HG03442 (cell line): Measurements from ENCODE around the gene GABRG3.

Source experiments
- ATAC-seq: cut with Tn5 transposase; IDR thresholded peaks from one replicate; pipeline ENCODE4 v1.9.1; 2021; ENCODE audit warnings: mild to moderate bottlenecking, moderate library complexity; ENCODE audit not compliant: unreplicated experiment

GABRG3 gene

DNA sequence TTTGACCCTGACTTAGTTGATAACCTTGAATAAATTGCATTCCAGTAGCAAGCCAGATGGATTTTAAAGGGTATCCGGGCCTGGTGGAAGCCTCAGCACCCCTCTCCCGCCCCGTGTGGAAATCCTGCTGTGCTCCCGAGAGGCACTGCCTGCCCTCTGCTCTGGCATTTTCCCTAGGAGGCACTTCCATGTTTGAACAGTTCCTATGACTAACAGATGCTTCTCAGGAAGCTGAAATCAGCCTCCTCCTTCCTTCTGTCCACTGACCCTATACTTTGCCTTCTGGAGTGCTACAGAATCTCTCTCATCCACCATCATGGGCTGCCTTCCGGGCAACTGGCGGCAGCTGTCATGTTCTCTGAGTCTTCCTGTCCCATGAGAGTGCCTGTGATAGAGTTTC is 90.8 kb downstream of the GABRG3 start:
- no peak for ATAC-seq

GRCh38 chr15:27062951-27063350 is 92.0 kb downstream of the GABRG3 start:
- no peak for ATAC-seq

- no peak for ATAC-seq
Measured at GRCh38 chr15:27064080-27064479, 93.1 kb downstream of the GABRG3 start.

DNA sequence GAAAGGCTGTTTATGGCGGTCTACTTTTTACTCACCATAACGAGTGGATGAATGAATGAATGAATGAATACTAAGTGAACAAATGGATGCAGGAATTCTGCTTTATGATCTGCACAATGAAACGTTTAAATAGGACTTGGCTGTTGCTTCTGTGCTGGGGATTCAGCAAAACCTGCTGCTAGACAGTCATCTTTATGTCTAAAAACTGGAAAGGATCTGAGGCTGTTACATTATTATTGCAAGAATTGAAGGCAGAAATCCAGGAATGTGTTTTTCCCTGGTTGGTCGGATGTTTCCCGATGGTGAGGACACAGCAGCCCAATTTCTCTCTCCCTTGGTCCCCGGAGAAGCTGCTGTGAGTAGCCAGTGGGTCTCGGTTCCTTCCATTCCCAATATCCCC is 94.2 kb downstream of the GABRG3 start:
- no peak for ATAC-seq

DNA sequence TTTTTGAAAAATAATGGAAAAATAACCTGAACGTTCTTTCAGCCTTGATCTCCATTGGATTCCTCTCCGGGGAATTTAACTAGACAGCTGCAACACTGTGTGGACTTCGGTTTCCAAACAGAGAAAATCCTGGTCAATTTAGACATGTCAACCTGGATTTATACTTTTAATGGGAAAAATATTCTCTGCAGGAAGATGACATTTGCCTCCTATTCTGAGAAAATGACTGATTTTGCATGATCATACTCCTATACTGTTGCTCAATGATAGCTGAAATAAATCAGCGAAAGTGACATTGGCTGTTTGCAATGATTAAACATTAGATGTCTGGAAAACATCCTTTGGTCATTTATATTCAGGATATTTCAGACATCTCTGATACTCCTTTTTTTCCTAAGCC is 94.8 kb downstream of the GABRG3 start:
- ATAC-seq = no peak

GRCh38 chr15:27066446-27066845 is 95.5 kb downstream of the GABRG3 start:
- no peak for ATAC-seq

GRCh38 chr15:27067175-27067574 is 96.2 kb downstream of the GABRG3 start:
- no peak for ATAC-seq

DNA sequence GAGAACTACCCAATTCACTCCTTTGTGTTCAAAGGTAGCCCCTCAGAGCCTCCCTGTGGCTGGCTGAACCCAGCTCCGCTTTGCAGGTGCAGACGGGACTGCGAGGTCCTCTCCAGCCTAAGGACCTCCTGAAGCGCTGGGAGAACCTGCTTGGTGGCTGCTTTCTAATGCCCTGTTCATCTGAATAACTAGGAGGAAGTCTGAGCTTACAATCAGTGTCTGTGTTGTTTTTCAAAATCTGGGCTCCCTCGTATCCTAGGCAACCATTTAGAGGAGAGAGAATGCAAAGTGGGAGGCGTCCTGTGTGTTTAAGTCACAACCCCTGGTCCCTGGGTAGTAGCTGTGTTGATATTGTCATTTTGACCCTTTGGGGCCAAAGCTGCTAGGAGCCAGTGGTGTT is 99.9 kb downstream of the GABRG3 start:
- no peak for ATAC-seq

- ATAC-seq = no peak
Measured at GRCh38 chr15:27074179-27074578, 103.2 kb downstream of the GABRG3 start.

GRCh38 chr15:27077790-27078189 is 106.8 kb downstream of the GABRG3 start:
- ATAC-seq = no peak

DNA sequence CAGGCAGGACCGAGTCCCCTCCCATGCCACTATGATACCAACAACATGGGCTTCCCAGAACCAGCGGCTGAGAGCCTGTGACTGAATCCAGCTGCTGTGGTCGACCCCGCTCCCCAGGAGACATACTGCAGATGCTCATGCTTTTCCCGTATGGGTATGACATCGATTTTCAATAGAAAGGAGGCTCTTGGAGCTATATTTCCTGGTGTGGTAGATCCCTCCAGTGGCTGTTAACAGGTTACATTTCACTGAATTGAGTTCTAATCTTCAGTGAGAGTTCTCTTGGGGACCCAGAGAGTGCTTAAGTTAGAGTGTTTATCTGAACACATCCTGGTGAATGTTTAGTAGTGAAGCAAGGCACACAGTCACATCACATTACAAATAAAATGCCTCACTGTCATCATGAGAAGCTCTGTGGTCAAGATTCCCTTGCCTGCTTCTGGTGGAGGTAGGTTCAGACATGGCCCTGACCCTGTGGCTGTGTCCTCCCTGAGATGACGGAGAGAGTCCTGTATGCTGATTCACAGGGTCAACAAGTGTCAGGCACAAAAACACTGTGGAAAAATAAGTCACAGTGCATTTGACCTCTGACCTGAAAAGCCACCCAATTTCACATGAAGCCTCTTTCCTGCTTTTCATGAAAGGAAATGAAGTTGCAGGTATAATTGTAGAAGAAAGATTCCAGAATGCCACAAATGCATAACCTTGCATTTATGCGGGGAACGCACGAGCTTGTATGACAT is 110.9 kb downstream of the GABRG3 start:
- no peak for ATAC-seq

- no peak for ATAC-seq
Measured at GRCh38 chr15:27082526-27082925, 111.5 kb downstream of the GABRG3 start.

DNA sequence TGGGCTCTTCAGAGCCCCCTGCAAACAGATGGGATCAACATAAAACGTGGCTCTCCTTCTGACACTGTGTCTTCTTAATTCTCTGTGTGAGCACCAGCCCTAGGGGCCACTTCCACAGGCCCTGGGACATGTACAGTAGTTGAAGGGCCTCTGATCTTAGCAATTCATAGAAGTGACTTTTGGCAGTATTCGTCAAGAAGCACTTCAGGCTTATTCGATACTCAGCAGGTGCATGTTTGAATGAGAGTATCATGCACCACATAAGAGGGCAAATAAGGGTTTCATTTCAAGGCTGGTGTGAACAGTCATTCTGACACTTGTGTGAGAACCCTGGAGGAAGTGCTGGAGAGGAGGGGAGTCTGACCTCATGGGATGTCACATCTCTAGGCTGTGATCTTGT is 113.9 kb downstream of the GABRG3 start:
- ATAC-seq = no peak

DNA sequence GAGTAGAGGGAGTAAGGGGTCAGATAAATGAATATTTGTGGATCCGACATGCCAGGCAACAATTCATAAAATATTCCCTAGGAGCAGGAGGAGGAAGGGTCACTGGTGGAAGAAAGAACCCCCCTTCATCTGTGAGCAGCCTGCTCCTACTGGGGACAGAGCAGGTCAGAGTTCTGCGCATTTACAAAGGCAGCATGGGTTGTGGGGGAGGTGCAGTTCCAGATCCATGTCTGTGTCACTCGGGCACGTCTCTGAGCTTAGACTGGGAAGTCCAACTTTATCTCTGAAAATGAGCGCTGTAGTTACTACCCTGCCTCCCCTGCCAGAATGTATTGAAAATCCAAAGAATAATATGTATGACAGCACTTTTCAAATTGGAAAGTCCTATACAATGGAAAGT is 115.2 kb downstream of the GABRG3 start:
- ATAC-seq = no peak

GRCh38 chr15:27086805-27087204 is 115.8 kb downstream of the GABRG3 start:
- no peak for ATAC-seq

DNA sequence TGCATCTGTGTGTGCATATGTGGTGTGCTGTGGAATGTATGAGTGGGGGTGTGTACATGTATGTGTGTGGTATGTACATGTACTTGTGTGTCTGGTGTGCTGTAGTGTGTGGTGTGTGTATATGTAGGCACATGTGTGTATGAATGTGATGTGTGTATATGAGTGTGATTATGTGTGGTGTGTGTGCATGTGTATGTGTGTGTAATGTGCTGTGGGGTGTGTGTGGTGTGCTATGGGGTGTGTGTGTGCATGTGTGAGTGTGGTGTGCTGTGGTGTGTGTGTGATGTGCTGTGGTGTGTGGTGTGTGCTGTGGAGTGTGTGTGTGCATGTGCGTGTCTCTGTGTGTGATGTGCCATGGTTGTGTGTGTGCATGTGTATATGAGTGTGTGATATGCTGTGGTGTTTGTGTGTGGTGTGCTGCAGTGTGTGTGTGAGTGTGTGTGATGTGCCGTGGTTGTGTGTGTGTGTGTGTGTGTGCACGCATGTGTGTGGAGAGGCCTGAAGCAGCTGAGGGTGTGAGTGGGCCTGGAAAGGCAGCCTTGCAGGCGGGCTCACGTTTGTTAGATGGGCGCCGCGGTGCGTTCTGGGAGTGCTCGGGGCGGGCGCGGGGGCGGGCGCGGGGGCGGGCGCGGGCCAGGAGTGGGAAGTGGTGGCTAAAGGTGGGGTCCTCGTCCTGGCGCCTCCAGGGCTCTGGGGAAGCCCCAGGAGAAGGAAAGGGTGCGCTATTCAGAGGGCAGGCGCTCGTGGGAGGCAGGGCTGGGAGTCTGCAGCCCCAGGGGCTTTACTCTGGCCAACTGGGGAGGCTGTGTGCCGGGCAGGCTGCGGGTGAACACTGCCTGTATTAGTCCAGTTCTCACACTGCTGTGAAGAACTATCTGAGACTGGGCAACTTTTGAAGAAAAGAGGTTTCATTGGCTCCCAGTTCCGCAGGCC is 116.9 kb downstream of the GABRG3 start:
- no peak for ATAC-seq

DNA sequence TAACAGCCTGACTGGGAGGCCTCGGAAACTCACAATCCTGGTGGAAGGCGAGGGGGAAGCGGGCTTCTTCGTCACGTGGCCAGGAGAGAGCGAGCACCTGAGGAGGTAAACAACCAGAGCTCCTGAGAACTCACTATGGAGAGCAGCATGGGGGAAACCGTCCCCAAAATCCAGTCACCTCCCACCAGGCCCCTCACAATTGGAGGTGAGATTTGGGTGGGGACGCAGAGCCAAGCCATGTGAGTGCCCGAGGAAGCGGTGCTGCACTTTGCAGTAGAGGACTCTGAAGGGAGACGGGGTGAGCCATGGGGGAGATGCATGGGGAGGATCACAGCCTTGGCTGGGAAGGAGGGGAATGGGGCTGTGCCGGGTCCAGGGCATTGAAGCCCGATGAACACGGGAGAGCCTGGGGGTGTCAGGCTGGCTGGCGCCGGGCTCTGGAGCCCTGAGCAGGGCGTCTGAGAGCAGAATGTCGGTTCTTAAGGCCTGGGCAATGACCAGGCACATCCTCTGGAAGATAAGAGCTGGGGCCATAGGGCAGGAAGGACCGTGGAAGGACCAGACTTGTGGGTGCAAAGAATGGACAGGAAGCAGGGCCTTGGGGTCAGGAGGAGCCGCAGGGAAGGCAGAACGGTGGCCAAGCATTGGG is 117.7 kb downstream of the GABRG3 start:
- no peak for ATAC-seq

DNA sequence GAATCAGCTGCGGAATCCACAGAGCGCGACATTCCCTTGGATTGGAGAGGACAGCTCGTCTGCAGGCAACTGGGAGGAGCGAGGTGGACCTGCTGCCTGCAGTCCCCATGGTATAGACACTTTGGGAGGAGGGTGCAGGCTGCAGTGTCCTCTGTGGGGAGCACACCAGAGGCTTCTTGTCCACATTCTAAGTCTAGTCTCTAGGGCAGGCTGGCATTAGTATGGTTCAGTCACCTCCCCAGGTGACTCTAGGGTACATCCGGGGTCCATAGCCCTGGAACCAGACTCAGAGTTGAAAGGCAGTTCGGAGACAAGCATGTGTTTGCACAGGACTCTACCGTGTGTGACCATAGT is 118.2 kb downstream of the GABRG3 start:
- no peak for ATAC-seq

DNA sequence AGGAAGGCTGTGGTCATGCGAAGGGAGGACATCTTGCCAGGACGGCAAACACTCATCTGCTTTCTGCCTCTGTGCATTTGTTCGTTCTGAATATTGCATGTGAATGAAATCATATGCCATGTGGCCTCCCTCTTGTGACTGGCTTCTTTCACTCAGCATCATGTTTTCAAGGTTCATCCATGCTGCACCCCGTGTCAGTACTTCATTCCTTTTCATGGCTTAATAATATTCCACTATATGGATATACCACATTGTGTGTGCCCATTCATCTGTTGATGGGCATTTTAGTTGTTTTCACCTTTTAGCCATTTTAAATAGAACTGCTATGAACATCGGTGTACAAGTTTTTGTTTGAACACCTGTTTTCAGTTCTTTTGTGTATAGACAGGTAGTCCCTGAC is 118.7 kb downstream of the GABRG3 start:
- no peak for ATAC-seq

- no peak for ATAC-seq
Measured at GRCh38 chr15:27091270-27091940, 120.4 kb downstream of the GABRG3 start.

DNA sequence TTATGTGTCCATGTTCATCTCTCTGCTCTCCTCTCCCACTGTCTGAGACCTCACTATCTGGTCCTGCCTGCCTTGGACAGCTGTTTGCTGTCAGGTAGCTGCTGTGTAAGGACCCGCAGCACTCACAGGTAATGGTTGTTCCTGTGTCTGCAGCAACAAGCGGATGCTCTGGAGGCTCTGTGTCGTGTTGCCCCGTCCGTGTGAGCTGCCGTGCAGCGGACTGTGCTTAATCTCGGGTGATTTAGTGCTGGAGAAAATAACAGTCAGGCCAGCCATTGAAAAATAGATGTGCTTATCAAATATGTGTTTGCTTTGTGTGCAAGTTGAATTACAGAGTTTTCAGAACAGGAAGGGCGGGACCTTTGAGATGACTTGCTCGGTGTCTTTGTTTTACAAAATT is 121.4 kb downstream of the GABRG3 start:
- ATAC-seq = no peak
